ENCODE measurements around the gene PPP2R3C. TPM values are rescaled to one million over a fixed set of nuclear protein-coding genes. Genes with fewer than 3 reads are reported as not detected.

The PPP2R3C gene
- total RNA-seq, 1 donor from 2014 or later: 24.5 TPM

- no peak for TF ChIP-seq CTCF (conservative IDR thresholded peaks at IDR 0.05; ENCODE audit: low read depth, low read length)
- DNase-seq (ENCODE audit: low read depth): no peak
- no peak overlapping the region for H3K4me3 ChIP-seq (ENCODE audit: low read depth, low read length)
Measured at GRCh38 chr14:35133542-35134328, 11.9 kb upstream of the PPP2R3C start.

DNA sequence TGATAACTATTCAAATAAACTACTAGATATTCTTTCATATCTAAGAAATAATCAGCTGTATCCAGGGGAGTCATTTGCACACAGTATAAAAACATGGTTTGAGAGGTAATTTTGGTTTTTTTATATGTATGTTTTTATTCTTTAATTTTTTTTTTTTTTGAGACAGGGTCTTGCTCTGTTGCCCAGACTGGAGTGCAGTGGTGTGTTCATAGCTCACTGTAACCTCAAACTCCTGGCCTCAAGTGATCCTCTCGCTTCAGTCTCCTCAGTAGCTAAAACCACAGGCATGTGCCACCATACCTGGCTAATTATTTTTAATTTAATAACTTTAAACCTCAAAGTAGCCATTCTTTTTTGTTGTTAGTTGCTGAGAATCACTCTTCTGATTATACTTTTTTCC is 2.3 kb upstream of the PPP2R3C start:
- no peak for DNase-seq (ENCODE audit: low read depth)
- H3K4me3 ChIP-seq (ENCODE audit: low read depth, low read length): peak overlapping the region; percentile 91
- no peak for TF ChIP-seq CTCF (conservative IDR thresholded peaks at IDR 0.05; ENCODE audit: low read depth, low read length)

DNA sequence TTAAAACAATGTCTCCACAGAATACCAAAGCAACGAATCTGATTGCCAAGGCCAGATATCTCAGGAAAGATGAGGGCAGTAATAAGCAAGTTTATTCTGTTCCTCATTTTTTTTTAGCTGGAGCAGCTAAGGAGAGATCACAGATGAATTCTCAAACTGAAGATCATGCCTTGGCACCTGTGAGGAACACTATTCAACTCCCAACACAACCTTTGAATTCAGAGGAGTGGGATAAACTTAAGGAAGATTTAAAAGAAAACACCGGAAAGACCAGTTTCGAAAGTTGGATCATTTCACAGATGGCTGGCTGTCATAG is 1.6 kb upstream of the PPP2R3C start:
- H3K4me3 ChIP-seq (ENCODE audit: low read depth, low read length): peak overlapping the region; percentile 91
- DNase-seq (ENCODE audit: low read depth): no peak
- TF ChIP-seq CTCF (conservative IDR thresholded peaks at IDR 0.05; ENCODE audit: low read depth, low read length): peak; percentile 0

DNA sequence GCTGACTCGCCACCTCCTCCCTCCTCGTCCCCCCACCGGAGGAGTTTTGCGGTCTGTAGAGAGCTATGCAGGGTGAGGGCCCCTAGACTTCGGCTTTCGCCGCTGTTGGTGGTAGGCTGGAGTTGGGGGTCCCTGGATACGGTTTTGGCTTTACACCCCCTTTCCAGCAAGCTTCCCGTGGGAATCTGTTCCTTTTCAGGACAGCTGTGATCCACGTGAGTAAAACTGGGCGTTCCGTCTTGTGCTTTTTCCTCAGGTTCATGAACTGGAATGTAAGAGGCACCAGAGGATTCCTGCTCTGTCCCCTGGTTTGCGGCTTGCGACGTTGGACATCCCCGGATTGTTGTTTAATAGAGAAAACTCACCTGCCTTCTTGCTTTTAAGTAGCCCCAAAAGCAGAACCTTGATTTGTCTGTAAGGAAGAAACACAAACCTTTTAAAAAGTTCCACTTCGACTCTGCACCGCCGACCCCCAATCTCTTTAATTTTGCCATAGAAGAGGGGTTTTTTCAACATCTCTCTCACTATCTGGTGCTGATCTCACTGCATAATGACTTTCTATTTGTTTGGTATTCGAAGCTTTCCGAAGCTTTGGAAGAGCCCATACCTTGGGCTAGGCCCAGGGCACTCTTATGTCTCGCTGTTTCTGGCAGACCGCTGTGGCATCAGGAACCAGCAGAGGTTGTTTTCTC is 1.1 kb upstream of the PPP2R3C start:
- DNase-seq (ENCODE audit: low read depth): peak; percentile 38
- TF ChIP-seq CTCF (conservative IDR thresholded peaks at IDR 0.05; ENCODE audit: low read depth, low read length): peak; percentile 3
- peak overlapping the region; percentile 91 for H3K4me3 ChIP-seq (ENCODE audit: low read depth, low read length)

- no peak for TF ChIP-seq CTCF (conservative IDR thresholded peaks at IDR 0.05; ENCODE audit: low read depth, low read length)
- no peak for DNase-seq (ENCODE audit: low read depth)
Measured at GRCh38 chr14:35121026-35121886, 534 bp downstream of the PPP2R3C start.

GRCh38 chr14:35117112-35117511 is 4.7 kb downstream of the PPP2R3C start:
- no peak for TF ChIP-seq CTCF (conservative IDR thresholded peaks at IDR 0.05; ENCODE audit: low read depth, low read length)
- H3K4me3 ChIP-seq (ENCODE audit: low read depth, low read length): no peak overlapping the region
- no peak for DNase-seq (ENCODE audit: low read depth)

More at GRCh38 chr14:35121026-35121886, 534 bp downstream of the PPP2R3C start:
- H3K4me3 ChIP-seq (ENCODE audit: low read depth, low read length): peak overlapping the region; percentile 91
